Measurements from ENCODE around the gene LMOD1. TPM values are rescaled to one million over a fixed set of nuclear protein-coding genes. Genes with fewer than 3 reads are reported as not detected.

Gene LMOD1
- total and polyA plus RNA-seq, 2 donors (not counting 3 experiments of a cell fraction or from before 2014, with no cell fraction given), result 0.19 to 0.33 TPM

GRCh38 chr1:201888282-201889089 lies 57.9 kb downstream of the LMOD1 start, which contains the start of gene SHISA4:
TSS of gene SHISA4 (plus strand) at chr1:201888898. CDS start at chr1:201888995, 97 bp downstream.
- dilution Hi-C loops (cut with MboI; ENCODE audit: extremely low pct_ligation_motif_present, low sequenced_read_pairs), result no loop called here
- peak; percentile 81 for DNase-seq (ENCODE audit: low read depth, low spot score)
- Histone ChIP-seq H3K4me1 (ENCODE audit: control insufficient read depth, extremely low read depth, insufficient read depth, low read length) (peaks cover 9% of the 10 kb centered on the region), H3K9me3 (replicated peaks; ENCODE audit: control insufficient read depth, insufficient read depth, low read length) (no peaks in the 10 kb centered on the region), H3K27ac (ENCODE audit: insufficient read depth, low read depth, low read length) (no peak within 1 kb of the TSS), H3K27me3 (ENCODE audit: control insufficient read depth in 2 of 2, insufficient read depth in 2 of 2, low read length in 2 of 2) (no peaks in the 10 kb centered on the region), H3K9ac (replicated peaks; ENCODE audit: extremely low read depth, insufficient read depth, low read length) (peak within 1 kb of the TSS; percentile 50), H4K20me1 (replicated peaks; ENCODE audit: control insufficient read depth, extremely low read depth, insufficient read depth, low read length) (no peaks in the 10 kb centered on the region), H2AFZ (ENCODE audit: low read depth, low read length) (peak within 1 kb of the TSS; percentile 87), H3K9me1 (replicated peaks; ENCODE audit: control insufficient read depth, extremely low read depth, insufficient read depth, low read length) (no peaks in the 10 kb centered on the region), H3K4me3 (replicated peaks in 1 of 3; ENCODE audit: insufficient read depth in 1 of 3, low read depth in 1 of 3, low read length in 3 of 3) (peak within 1 kb of the TSS; percentile 49 to 54 (median 53)), H3K4me2 (ENCODE audit: insufficient read depth, low read length) (peak within 1 kb of the TSS; percentile 54), H3K36me3 (ENCODE audit: control insufficient read depth in 2 of 2, extremely low read depth in 1 of 2, insufficient read depth in 2 of 2, low read length in 2 of 2) (no peaks in the 10 kb centered on the region), H3K79me2 (ENCODE audit: control insufficient read depth, insufficient read depth, low read length) (no peaks in the 10 kb centered on the region)
- peak; percentile 95 for FAIRE-seq
- no TSS peak for BruUV-seq (replicated peaks)
- POLR2A ChIA-PET, result no interaction called here
- TF ChIP-seq MYC (IDR thresholded peaks at IDR 0.05; ENCODE audit: low read depth, low read length) (no peak), POLR2AphosphoS5 (IDR thresholded peaks at IDR 0.05; ENCODE audit: insufficient read depth, low read depth, low read length) (peak; percentile 30)
- CTCF ChIA-PET, result interaction anchor here (2.1 to 2.4 kb wide), 2 partner anchors 10 to 84 kb away, joined by 5 to 21 read pairs; no protein-coding TSS in a partner anchor
- intact Hi-C loops (cut with micrococcal nuclease), result no loop called here

GRCh38 chr1:201887116-201887866 lies 59.1 kb downstream of the LMOD1 start:
- no peak for TF ChIP-seq FOS (IDR thresholded peaks at IDR 0.05; ENCODE audit: borderline replicate concordance, insufficient read depth, low read length)
- TF ChIP-seq MYC (IDR thresholded peaks at IDR 0.05; ENCODE audit: low read depth, low read length), result no peak
- Histone ChIP-seq H2AFZ (ENCODE audit: low read depth, low read length) (no peak overlapping the region), H3K9ac (replicated peaks; ENCODE audit: extremely low read depth, insufficient read depth, low read length) (no peak overlapping the region), H3K79me2 (ENCODE audit: control insufficient read depth, insufficient read depth, low read length) (no peaks in the 10 kb centered on the region), H3K4me3 (replicated peaks in 1 of 3; ENCODE audit: insufficient read depth in 1 of 3, low read depth in 1 of 3, low read length in 3 of 3) (no peak overlapping the region), H3K4me1 (ENCODE audit: control insufficient read depth, extremely low read depth, insufficient read depth, low read length) (peaks cover 12% of the 10 kb centered on the region), H3K9me3 (replicated peaks; ENCODE audit: control insufficient read depth, insufficient read depth, low read length) (no peaks in the 10 kb centered on the region), H3K27me3 (ENCODE audit: control insufficient read depth in 2 of 2, insufficient read depth in 2 of 2, low read length in 2 of 2) (no peaks in the 10 kb centered on the region), H4K20me1 (replicated peaks; ENCODE audit: control insufficient read depth, extremely low read depth, insufficient read depth, low read length) (no peaks in the 10 kb centered on the region), H3K4me2 (ENCODE audit: insufficient read depth, low read length) (no peak overlapping the region), H3K36me3 (ENCODE audit: control insufficient read depth in 2 of 2, extremely low read depth in 1 of 2, insufficient read depth in 2 of 2, low read length in 2 of 2) (no peaks in the 10 kb centered on the region), H3K9me1 (replicated peaks; ENCODE audit: control insufficient read depth, extremely low read depth, insufficient read depth, low read length) (no peaks in the 10 kb centered on the region), H3K27ac (ENCODE audit: insufficient read depth, low read depth, low read length) (no peak overlapping the region)
- dilution Hi-C loops (cut with MboI; ENCODE audit: extremely low pct_ligation_motif_present, low sequenced_read_pairs), result no loop called here
- ChIA-PET CTCF (interaction anchor here (2.1 to 2.6 kb wide), 3 partner anchors 8 to 9 kb away, joined by 14 to 21 read pairs (median 18); no protein-coding TSS in a partner anchor), POLR2A (no interaction called here)
- intact Hi-C loops (cut with micrococcal nuclease), result no loop called here
- BruUV-seq (replicated peaks), result no TSS peak
- FAIRE-seq (peak; percentile 8), DNase-seq (ENCODE audit: low read depth, low spot score) (no peak)

Measured in endothelial cell of umbilical vein (primary cell).